Stimulated activated naive CD4-positive, alpha-beta T cell (primary cell): ENCODE results near the gene USP6NL.

Source experiments
- DNase-seq, 6 experiments: peaks; one replicate each; lab custom pipeline; 2025; lab: John Stamatoyannopoulos, UW

Gene USP6NL

GRCh38 chr10:11593612-11594011 is 17.8 kb downstream of the USP6NL start:
- no peak for DNase-seq

- DNase-seq = no peak
These were observed 21.7 kb downstream of the USP6NL start for GRCh38 chr10:11589738-11590137.

- DNase-seq = no peak
These were observed 22.4 kb downstream of the USP6NL start for GRCh38 chr10:11588873-11589574.

GRCh38 chr10:11587722-11588259 is 23.7 kb downstream of the USP6NL start:
- no peak for DNase-seq

GRCh38 chr10:11586170-11586569 is 25.3 kb downstream of the USP6NL start:
- no peak for DNase-seq

GRCh38 chr10:11581213-11581612 is 30.2 kb downstream of the USP6NL start:
- DNase-seq = peak in 3 of 6 experiments; percentile 9 to 28 (median 27)

- no peak for DNase-seq
These were observed 31.6 kb downstream of the USP6NL start for GRCh38 chr10:11579885-11580284.

- peak in 1 of 6 experiments; percentile 5 for DNase-seq
These were observed 32.6 kb downstream of the USP6NL start for GRCh38 chr10:11578802-11579255.

- DNase-seq = no peak
These were observed 35.2 kb downstream of the USP6NL start for GRCh38 chr10:11576092-11576809.

- no peak for DNase-seq
These were observed 38.0 kb downstream of the USP6NL start for GRCh38 chr10:11573497-11573896.

GRCh38 chr10:11570751-11571150 is 40.7 kb downstream of the USP6NL start:
- no peak for DNase-seq

- DNase-seq = no peak
These were observed 42.0 kb downstream of the USP6NL start for GRCh38 chr10:11569471-11569870.

GRCh38 chr10:11568578-11568977 is 42.9 kb downstream of the USP6NL start:
- no peak for DNase-seq

- DNase-seq = no peak
These were observed 46.7 kb downstream of the USP6NL start for GRCh38 chr10:11564741-11565140.

- DNase-seq = no peak
These were observed 47.5 kb downstream of the USP6NL start for GRCh38 chr10:11563936-11564335.

- no peak for DNase-seq
These were observed 48.6 kb downstream of the USP6NL start for GRCh38 chr10:11562888-11563287.

GRCh38 chr10:11560076-11560709 is 51.3 kb downstream of the USP6NL start:
- no peak for DNase-seq

- no peak for DNase-seq
These were observed 53.5 kb downstream of the USP6NL start for GRCh38 chr10:11557967-11558366.

- DNase-seq = no peak
These were observed 53.9 kb downstream of the USP6NL start for GRCh38 chr10:11557513-11557912.

- no peak for DNase-seq
These were observed 55.9 kb downstream of the USP6NL start for GRCh38 chr10:11555556-11555955.

GRCh38 chr10:11553773-11554381 is 57.6 kb downstream of the USP6NL start:
- DNase-seq = no peak

GRCh38 chr10:11551916-11552602 is 59.4 kb downstream of the USP6NL start:
- DNase-seq = no peak
